ENCODE data around the gene RAD23A.
"Not testable (repeated sequence)": the region's sequence is repeated elsewhere in the genome, so short reads cannot be mapped to it uniquely, and the experiment has no call there.

Gene RAD23A

GRCh38 chr19:12945479-12946091, at the start of gene RAD23A:
TSS of gene RAD23A (plus strand) at chr19:12945862. CDS start at chr19:12945949, 87 bp downstream.
- DNase-seq (ENCODE audit: low spot score): peak; percentile 98

- DNase-seq (ENCODE audit: low spot score): no peak
Measured at GRCh38 chr19:12896460-12896859, 49.2 kb upstream of the RAD23A start.

- no peak for DNase-seq (ENCODE audit: low spot score)
Measured at GRCh38 chr19:12899891-12900518, 45.7 kb upstream of the RAD23A start.

DNA sequence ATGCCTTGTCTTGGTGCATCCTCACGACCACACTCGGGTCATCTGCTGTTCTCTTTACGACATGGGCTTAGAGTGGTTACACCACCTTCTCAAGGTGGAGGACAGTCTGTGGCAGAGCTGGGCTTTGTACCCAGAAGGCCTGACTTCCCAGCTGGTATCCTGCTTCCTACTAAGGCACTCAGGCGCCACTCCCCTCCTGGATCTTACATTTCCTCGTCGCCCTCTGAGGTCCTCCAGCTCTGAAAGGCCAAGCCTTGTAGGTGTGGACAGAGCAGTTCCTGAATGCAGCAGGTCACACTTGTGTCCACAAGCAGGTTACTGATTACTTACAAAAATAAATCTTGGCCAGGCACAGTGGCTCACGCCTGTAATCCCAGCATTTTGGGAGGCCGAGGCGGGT, 38.5 kb upstream of the RAD23A start:
- DNase-seq (ENCODE audit: low spot score): no peak

DNA sequence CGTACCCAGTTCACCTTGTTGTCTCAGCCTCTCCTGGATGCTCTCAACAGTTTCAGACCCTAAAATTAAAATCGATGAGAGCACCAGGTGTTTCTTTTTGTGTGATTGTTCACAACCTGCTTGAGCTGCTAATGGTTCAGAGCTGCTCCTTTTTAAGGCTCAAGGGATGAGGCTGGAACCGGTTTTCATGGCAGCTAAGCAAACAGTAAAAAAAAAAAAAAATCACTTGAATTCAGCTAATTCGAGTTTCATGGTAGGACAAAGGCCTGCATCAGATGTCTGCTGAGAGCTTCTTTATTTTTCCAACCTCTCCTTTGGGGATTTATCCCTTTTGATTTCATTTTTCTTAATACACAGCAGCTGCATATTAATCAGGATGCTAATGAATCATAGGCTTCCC, 33.1 kb upstream of the RAD23A start:
- no peak for DNase-seq (ENCODE audit: low spot score)

DNA sequence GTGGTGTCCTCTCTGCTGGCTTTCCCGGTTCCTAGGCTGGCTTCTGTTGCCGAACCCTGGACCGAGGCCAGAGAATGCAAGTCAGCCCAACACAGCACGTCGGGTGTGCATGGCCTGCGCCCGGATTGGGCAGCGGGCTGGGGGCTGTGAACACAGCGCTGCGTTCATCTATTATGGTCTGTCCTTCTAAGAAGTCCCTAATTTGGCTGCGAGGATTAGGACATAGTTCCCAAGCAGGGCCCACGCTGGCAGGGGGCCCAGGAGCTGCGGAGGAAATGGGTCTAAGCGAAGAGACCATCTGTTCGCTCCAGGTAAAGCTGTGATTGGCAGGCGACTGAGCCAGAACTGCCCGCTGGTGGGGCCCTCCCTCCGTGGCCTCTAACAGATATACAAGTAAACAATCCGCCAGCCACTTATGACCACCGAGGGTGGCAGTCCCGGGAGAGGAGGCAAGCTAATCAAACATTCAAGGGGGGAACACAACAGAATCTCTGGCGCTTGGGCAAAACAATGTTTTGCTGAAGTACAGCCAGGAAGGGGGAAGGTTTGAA, 32.6 kb upstream of the RAD23A start:
- no peak for DNase-seq (ENCODE audit: low spot score)

GRCh38 chr19:12913851-12914690, 31.6 kb upstream of the RAD23A start:
- no peak for DNase-seq (ENCODE audit: low spot score)

DNA sequence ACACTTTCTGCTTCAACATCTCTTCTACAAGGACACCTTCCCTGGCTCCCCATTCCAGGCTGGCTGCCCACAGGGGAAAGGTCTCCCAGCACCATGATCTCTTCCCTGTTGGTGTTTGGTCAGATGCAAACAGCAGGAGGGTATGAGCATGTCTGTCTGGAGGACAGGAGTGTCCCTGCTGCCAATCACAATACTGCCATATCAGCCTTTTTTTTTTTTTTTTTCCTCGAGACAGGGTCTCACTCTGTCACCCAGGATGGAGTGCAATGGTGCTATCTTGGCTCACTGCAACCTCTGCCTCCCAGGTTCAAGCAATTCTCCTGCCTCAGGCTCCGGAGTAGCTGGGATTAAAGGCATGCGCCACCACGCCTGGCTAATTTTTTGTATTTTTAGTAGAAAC, 29.8 kb upstream of the RAD23A start:
- not testable (repeated sequence) for DNase-seq (ENCODE audit: low spot score)

- no peak for DNase-seq (ENCODE audit: low spot score)
Measured at GRCh38 chr19:12918253-12918652, 27.4 kb upstream of the RAD23A start.

DNA sequence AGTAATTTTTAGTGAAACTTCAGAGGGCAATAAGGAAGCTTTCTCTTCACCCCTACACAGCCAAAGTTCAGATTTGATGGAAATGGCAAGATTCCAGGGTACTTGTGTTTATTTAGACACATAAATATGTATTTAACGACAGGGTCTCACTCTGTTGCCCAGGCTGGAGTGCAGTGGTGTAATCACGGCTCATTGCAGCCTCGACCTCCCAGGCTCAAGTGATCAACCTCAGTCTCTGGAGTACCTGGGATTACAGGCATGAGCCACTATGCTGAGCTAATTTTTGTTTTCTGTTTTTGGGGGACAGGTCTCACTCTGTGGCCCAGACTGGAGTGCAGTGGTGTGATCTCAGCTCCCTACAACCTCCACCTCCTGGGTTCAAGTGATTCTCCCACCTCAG, 24.6 kb upstream of the RAD23A start:
- no peak for DNase-seq (ENCODE audit: low spot score)

GRCh38 chr19:12922959-12923358, 22.7 kb upstream of the RAD23A start:
- no peak for DNase-seq (ENCODE audit: low spot score)

DNA sequence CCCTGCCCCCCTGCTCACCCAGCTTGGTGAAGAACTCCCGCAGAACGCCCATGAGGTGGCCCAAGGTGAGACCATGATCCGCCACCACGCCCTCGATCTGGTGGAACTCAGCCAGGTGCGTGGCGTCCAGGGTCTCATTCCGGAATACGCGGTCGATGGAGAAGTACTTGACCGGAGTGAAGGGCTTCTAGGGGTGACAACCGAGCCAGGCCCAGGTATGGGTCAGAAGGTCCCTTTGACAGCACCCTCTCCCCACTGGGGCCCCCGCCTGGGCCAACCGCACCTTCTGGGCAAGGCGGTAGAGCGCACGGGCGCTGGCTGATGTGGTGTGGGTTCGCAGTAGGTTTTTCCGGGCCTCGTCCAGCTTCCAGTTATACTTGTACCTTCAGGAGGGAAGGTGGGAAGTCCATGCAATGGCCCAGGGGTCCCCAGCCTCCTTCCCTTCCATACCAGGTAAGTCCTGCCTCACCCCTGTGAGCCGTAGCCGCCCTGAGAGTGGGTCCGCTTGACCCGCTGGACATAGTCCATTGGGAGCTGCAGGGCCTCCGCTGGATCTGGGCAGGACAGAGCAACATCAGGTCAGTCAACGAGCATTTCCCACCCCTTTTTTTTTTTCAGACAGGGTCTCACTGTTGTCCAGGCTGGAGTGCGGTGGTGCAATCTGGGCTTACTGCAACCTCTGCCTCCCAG, 20.9 kb upstream of the RAD23A start:
- DNase-seq (ENCODE audit: low spot score): no peak

DNA sequence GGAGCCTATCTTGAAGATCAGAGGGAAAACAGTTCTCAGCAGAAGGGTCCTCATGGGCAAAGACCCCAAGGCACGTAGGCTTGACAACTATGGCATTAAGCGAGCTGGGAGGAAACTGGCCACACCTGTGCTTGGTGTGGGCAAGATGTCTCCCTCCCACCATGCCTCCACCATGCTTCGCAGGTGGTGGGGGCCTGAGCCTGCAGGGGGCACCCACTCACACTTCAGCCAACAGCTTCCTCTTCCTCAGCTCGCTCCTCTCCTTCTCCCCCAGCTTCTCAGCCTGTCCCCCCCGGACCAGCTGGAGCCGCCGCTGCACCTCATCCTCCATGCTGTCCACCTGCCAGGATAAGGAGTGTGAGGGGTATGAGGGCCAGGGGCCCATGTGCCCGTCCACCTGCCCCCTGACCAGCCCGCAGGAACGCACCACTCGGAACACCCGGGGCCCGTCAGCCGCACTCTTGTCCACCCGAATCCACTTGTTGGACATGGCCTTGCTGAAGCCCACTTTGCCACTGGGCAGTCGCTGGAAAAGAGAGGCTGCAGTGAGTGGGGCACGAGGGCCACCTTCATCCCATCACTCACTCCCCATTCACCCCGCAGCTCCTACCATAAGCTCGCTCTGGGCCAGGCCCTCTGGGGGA, 15.5 kb upstream of the RAD23A start:
- DNase-seq (ENCODE audit: low spot score): no peak

DNA sequence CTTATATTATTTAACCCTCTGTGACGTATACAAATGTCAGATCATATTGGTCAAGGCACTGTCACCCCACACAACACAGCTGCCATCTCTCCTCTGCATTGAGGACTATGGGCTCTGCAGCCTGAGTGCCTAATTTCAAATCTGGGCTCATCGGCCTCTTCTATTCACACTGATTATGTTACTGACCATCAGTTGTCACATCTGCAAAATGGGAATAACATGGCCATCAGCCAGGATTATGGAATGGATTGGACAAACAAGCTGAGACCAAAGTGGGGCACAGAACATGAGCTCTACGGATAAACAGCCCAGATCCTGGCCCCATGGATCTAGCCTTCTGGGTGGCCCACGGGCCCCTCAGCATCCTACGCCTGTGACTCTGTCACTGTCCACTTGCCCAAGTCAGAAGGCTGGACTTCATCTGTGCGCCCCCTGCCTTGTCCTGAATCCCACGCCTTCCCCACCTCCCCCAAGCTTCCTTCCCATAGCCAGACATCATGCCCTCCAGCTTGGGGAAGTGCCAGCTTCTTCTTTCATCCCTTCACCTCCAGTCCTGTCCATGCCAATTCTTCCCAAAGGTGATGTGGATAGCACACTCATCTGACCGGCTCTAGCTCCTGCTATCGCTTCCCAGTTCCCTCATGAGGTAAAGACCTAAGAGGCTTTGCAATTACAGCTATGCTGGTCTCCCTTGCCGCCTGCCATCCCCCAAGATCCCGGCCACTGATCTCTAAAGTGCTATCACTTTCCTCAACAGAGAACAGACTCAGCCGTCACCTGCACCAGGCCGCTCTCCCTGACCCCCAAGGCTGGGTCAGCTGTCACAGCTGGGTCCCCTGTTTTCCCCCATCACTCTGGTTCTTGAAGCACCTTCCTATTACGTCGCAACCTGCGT, 13.0 kb upstream of the RAD23A start:
- DNase-seq (ENCODE audit: low spot score): no peak

GRCh38 chr19:12933287-12934072, 12.2 kb upstream of the RAD23A start, which contains the start of gene FARSA:
TSS of gene FARSA (minus strand) at chr19:12933711. CDS start at chr19:12933696, 15 bp downstream.
- DNase-seq (ENCODE audit: low spot score): peak; percentile 93

GRCh38 chr19:12935071-12935470, 10.6 kb upstream of the RAD23A start:
- DNase-seq (ENCODE audit: low spot score): no peak

GRCh38 chr19:12936582-12936981, 9.1 kb upstream of the RAD23A start:
- no peak for DNase-seq (ENCODE audit: low spot score)

- no peak for DNase-seq (ENCODE audit: low spot score)
Measured at GRCh38 chr19:12937093-12937926, 8.4 kb upstream of the RAD23A start.
